ENCODE results near the gene MAP3K7CL. TPM values are rescaled to one million over a fixed set of nuclear protein-coding genes. Genes with fewer than 3 reads are reported as not detected.

Gene MAP3K7CL
- total and polyA plus RNA-seq, 2 of the 8 experiments (the other 6 are each of a cell fraction or from before 2014, with no cell fraction given): not detected

GRCh38 chr21:29208044-29208681, 77.7 kb downstream of the MAP3K7CL start:
- Histone ChIP-seq H4K20me1 (replicated peaks in 1 of 2; ENCODE audit: control insufficient read depth in 1 of 2, insufficient read depth in 2 of 2, low read length in 2 of 2) (no peaks in the 10 kb centered on the region), H3K9me3 (ENCODE audit: insufficient read depth in 2 of 2, low read depth in 1 of 2, low read length in 1 of 2) (no peaks in the 10 kb centered on the region), H4K8ac (ENCODE audit: extremely low read depth, insufficient read depth, low read length) (no peak overlapping the region), H3K23ac (ENCODE audit: insufficient read length) (no peak overlapping the region), H3K4me3 (ENCODE audit: extremely low read depth in 1 of 4, insufficient read depth in 2 of 4, low read depth in 3 of 4, low read length in 4 of 4) (no peak overlapping the region), H3K4ac (replicated peaks; ENCODE audit: insufficient read length, low read depth, low read length) (no peak overlapping the region), H2AK5ac (ENCODE audit: low read depth, low read length) (no peak overlapping the region), H2BK20ac (ENCODE audit: low read length) (no peak overlapping the region), H2BK5ac (ENCODE audit: low read depth, low read length) (no peak overlapping the region), H3K79me2 (ENCODE audit: control insufficient read depth in 1 of 2, insufficient read depth in 2 of 2, low read length in 2 of 2) (no peaks in the 10 kb centered on the region), H2BK12ac (ENCODE audit: low read depth, low read length) (no peak overlapping the region), H3K56ac (replicated peaks; ENCODE audit: insufficient read length, low read depth, low read length) (no peak overlapping the region), H3K27me3 (replicated peaks in 1 of 4; ENCODE audit: control insufficient read depth in 3 of 4, extremely low read depth in 1 of 4, insufficient read depth in 3 of 4, low read length in 3 of 4) (no peaks in the 10 kb centered on the region), H3K18ac (ENCODE audit: extremely low read depth, low read length) (no peak overlapping the region), H3K4me2 (ENCODE audit: insufficient read depth in 1 of 2, low read depth in 2 of 2, low read length in 2 of 2) (no peak overlapping the region), H2BK120ac (replicated peaks; ENCODE audit: low read depth, low read length) (no peak overlapping the region), H3K23me2 (ENCODE audit: low read depth, low read length) (no peaks in the 10 kb centered on the region; the same call in 1 of the 2 replicates), H3K9ac (replicated peaks in 1 of 4; ENCODE audit: extremely low read depth in 1 of 4, low read depth in 3 of 4, low read length in 3 of 4) (no peak overlapping the region), H3K14ac (ENCODE audit: insufficient read length) (no peak overlapping the region), H4K5ac (ENCODE audit: insufficient read length, low read depth, low read length) (no peak overlapping the region), H3K36me3 (ENCODE audit: control insufficient read depth in 2 of 4, insufficient read depth in 4 of 4, low read length in 3 of 4) (no peaks in the 10 kb centered on the region), H3K79me1 (ENCODE audit: low read depth, low read length) (no peaks in the 10 kb centered on the region), H3K4me1 (replicated peaks in 1 of 4; ENCODE audit: control insufficient read depth in 3 of 4, insufficient read depth in 4 of 4, low read length in 3 of 4) (no peaks in the 10 kb centered on the region), H2BK15ac (ENCODE audit: low read length) (no peak overlapping the region), H4K91ac (replicated peaks; ENCODE audit: insufficient read length, low read length) (no peak overlapping the region), H3K27ac (ENCODE audit: low read depth, low read length) (no peak overlapping the region), H2AFZ (ENCODE audit: low read length) (no peak overlapping the region)
- DNase-seq (ENCODE audit: low read depth in 1 of 2, low spot score in 2 of 2) (no peak), FAIRE-seq (no peak)
- 83% methylated on average over 9 of the region's 9 CpGs; no CpG with 5 or more reads in 1 of the 2 experiments for WGBS, 2 experiments (ENCODE audit: extremely low coverage in 1 of 2, insufficient coverage in 1 of 2, insufficient read length in 1 of 2, insufficient replicate concordance in 2 of 2, low coverage in 1 of 2, low lambda C conversion rate in 2 of 2, missing lambda C conversion rate in 1 of 2)
- CTCF ChIA-PET (ENCODE audit: partially characterized antibody): interaction anchor here (0.6 to 0.8 kb wide), 2 partner anchors 13 to 72 kb away, joined by 3 read pairs; no protein-coding TSS in a partner anchor
- TF ChIP-seq SIN3A (conservative IDR thresholded peaks at IDR 0.05 in 1 of 2, IDR thresholded peaks at IDR 0.05 in 1 of 2; ENCODE audit: low read depth in 1 of 2, low read length in 2 of 2): no peak
- no peak for TF ChIP-seq POU5F1 (IDR thresholded peaks at IDR 0.05; ENCODE audit: low read depth, low read length)
- no peak for TF ChIP-seq EZH2 (IDR thresholded peaks at IDR 0.05; ENCODE audit: low read depth, low read length, severe bottlenecking)
- no peak for TF ChIP-seq HDAC6 (IDR thresholded peaks at IDR 0.05; ENCODE audit: low read depth, low read length)
- no peak for TF ChIP-seq KDM1A (IDR thresholded peaks at IDR 0.05; ENCODE audit: borderline replicate concordance, low read length)
- no peak for TF ChIP-seq TCF12 (IDR thresholded peaks at IDR 0.05; ENCODE audit: low read depth, low read length)
- POLR2A ChIA-PET (ENCODE audit: partially characterized antibody): interaction anchor here (0.5 kb wide), 1 partner anchor 1239 kb away, joined by 3 read pairs; no protein-coding TSS in a partner anchor
